NT2/D1 (cell line): ENCODE results near the gene CDC20.

Source experiments
- DNase-seq: peaks from one replicate; pipeline ENCODE4 v3.0.0-alpha.2; 2011; ENCODE audit warnings: low read depth, low spot score
- H3K27me3 ChIP-seq: 2 replicates; pipeline ENCODE4 v1.6.0; 2011; ENCODE audit warnings: mild to moderate bottlenecking; ENCODE audit not compliant: insufficient read length, insufficient read depth
- H3K36me3 ChIP-seq: 2 replicates; pipeline ENCODE4 v1.6.1; 2011; ENCODE audit warnings: mild to moderate bottlenecking, low read length, mixed read lengths; ENCODE audit not compliant: insufficient read depth, insufficient read length
- H3K4me1 ChIP-seq: 2 replicates; pipeline ENCODE4 v1.5.1; 2011; ENCODE audit not compliant: insufficient read depth, insufficient read length
- H3K4me3 ChIP-seq: 2 replicates; pipeline ENCODE4 v1.5.1; 2011; ENCODE audit warnings: low read depth; ENCODE audit not compliant: insufficient read length
- H3K9ac ChIP-seq: 2 replicates; pipeline ENCODE4 v1.6.0; 2011; ENCODE audit warnings: low read depth; ENCODE audit not compliant: insufficient read length
- H3K9me3 ChIP-seq: 2 replicates; pipeline ENCODE4 v1.5.1; 2011; ENCODE audit warnings: mild to moderate bottlenecking, low read length; ENCODE audit not compliant: insufficient read depth
- SUZ12 ChIP-seq: IDR thresholded peaks from 2 replicates; pipeline ENCODE4 v1.6.1; 2011; ENCODE audit not compliant: insufficient read length, insufficient read depth; ENCODE audit errors: extremely low read depth
- YY1 ChIP-seq: IDR thresholded peaks from 2 replicates; pipeline ENCODE4 v1.6.1; 2011; ENCODE audit not compliant: insufficient read length, insufficient read depth
- ZNF274 ChIP-seq: IDR thresholded peaks from 2 replicates; pipeline ENCODE4 v1.6.1; 2011; ENCODE audit warnings: mild to moderate bottlenecking, low read depth, low read length

CDC20 gene

DNA sequence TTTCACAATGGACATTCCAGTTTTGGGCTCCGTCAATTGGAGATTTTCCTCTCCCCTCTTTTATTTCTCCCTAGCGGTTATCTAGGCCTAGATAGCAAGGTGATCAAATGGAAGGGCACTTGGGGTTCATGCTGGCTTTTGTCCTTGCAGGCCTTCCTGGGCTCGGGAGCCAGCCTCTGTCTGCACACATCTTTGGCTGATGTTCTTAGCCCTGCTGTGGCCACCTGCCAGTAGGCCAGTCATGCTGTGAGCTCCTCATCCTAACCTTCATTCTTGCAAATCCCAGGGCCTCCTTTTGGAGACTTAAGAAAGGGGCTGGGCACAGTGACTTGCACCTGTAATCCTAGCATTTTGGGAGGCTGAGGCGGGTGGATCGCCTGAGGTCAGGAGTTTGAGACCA is 44.5 kb upstream of the CDC20 start:
- H3K36me3 ChIP-seq, result no peaks in the 10 kb centered on the region
- H3K9me3 ChIP-seq, result no peaks in the 10 kb centered on the region
- TF ChIP-seq YY1 (no peak), SUZ12 (no peak), ZNF274 (no peak)
- no peaks in the 10 kb centered on the region for H3K27me3 ChIP-seq
- no peak overlapping the region for H3K4me3 ChIP-seq
- DNase-seq, result no peak
- peaks cover 8% of the 10 kb centered on the region for H3K4me1 ChIP-seq
- no peak overlapping the region for H3K9ac ChIP-seq

DNA sequence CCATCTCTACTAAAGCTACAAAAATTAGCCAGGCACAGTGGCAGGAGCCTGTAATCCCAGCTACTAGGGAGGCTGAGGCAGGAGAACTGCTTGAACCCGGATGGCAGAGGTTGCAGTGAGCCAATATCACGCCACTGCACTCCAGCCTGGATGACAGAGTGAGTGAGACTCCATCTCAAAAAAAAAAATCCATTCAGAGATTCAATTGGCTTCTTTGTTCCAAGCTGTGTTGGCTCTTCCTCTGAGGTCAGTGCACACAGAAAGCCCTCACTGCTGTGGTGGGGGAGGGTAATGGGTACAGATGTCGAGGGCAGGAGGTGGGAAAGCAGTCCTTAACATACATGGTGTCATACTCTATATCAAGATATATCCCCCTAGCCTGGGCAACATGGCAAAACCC is 43.3 kb upstream of the CDC20 start:
- H3K27me3 ChIP-seq, result no peaks in the 10 kb centered on the region
- H3K9ac ChIP-seq, result no peak overlapping the region
- TF ChIP-seq SUZ12 (no peak), ZNF274 (no peak), YY1 (no peak)
- no peak overlapping the region for H3K4me3 ChIP-seq
- no peaks in the 10 kb centered on the region for H3K36me3 ChIP-seq
- H3K9me3 ChIP-seq, result no peaks in the 10 kb centered on the region
- no peak for DNase-seq
- H3K4me1 ChIP-seq, result peaks cover 8% of the 10 kb centered on the region

DNA sequence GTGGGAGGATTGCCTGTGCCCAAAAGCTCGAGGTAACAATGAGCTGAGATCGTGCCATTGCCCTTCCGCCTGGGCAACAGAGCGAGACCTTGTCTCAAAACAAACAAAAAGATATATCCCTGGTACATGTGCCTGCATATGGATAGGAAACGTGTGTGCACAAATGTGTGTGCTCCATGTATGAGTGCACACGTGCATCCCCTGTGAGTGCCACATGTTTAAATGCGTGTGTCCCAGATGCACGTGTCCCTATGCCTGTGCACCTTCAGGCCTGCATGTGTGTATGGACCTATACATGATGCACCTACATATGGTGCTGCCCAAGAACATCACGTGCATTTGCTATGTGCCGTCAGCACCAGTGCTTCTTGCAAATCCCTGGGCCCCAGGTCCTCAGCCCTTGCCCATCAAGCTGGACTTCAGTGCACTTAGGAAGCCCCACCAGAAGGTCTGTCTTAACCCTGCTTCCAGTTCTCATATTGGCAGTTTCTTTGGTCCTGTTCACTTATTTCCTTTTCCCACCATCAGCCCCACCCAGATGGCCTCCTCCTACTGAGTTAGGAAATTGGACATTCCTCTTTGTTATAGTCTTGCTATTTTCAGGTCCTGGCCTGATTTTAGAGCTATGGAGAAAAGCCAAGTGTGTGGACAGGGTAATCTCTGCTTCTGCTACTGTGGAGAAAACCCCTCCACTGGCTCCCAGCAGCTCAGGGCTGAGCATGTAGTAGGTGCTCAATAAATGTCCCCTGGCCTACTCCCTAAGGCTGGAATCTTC is 42.6 kb upstream of the CDC20 start:
- no peak overlapping the region for H3K9ac ChIP-seq
- H3K9me3 ChIP-seq, result no peaks in the 10 kb centered on the region
- no peak overlapping the region for H3K4me3 ChIP-seq
- no peak for TF ChIP-seq YY1
- DNase-seq, result no peak
- no peaks in the 10 kb centered on the region for H3K36me3 ChIP-seq
- peaks cover 10% of the 10 kb centered on the region for H3K4me1 ChIP-seq
- H3K27me3 ChIP-seq, result no peaks in the 10 kb centered on the region

DNA sequence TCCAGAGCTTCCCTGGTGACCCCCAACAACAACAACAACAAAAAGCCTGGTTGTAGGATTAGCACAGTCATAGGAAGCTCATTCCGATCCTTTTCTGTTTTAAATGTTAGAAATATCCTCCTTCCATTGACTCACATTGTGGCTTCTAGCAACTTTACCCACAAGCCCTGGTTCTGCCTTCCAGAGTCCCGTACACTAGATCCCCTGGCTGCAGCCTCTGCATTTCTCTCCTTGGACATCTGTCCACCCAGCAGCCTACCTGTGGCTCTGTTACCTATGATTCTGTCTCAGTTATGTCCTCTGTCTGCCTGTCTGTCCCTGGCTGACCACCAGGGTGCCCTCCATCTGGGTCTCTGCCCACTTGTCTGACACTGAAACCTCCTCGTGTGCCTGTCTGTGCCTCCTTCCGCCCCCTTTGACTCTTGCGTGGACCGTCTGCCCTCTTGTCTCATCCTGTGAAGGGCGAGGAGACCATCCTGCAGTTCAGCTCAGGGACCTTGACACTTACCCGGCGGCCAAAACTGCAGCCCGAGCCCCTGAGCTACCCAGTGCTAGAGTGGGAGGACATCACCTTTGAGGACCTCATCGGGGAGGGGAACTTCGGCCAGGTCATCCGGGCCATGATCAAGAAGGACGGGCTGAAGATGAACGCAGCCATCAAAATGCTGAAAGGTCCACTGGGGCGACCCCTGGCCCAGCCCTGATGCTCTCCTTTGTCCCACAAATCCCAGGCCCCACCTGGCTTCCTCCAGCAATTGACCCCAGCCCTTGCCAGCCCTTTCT is 41.9 kb upstream of the CDC20 start:
- DNase-seq, result no peak
- no peaks in the 10 kb centered on the region for H3K36me3 ChIP-seq

DNA sequence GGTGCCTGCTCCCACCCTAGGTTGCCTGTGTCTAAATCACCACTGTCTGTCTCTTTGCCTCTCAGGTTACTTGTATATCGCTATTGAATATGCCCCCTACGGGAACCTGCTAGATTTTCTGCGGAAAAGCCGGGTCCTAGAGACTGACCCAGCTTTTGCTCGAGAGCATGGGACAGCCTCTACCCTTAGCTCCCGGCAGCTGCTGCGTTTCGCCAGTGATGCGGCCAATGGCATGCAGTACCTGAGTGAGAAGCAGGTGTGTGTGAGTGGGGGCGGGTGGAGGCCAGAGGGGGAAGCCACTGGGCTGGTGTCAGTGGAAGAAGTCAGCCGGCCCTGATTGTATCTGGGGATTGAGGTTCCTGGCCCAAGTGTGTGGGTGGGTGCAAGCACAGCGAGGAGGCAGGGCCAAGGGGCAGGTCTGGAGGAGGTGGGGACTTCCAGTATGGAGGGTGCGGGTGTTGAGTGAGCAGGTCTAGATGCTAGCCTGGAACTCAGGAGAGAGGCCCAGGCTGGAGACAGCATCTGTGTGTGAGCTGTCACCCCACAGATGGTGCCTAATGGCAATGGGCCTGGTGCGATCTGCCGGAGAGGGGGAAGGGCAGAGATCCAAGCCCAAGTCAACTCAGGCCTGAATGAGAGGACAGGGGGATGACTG is 40.8 kb upstream of the CDC20 start:
- Histone ChIP-seq H3K9ac (no peak overlapping the region), H3K27me3 (no peaks in the 10 kb centered on the region), H3K4me3 (no peak overlapping the region), H3K4me1 (peaks cover 14% of the 10 kb centered on the region), H3K36me3 (no peaks in the 10 kb centered on the region), H3K9me3 (no peaks in the 10 kb centered on the region)
- no peak for TF ChIP-seq YY1
- no peak for TF ChIP-seq ZNF274
- no peak for TF ChIP-seq SUZ12
- no peak for DNase-seq

More for the DNA sequence above, 41.9 kb upstream of the CDC20 start:
- Histone ChIP-seq H3K4me3 (no peak overlapping the region), H3K9ac (no peak overlapping the region), H3K4me1 (peaks cover 14% of the 10 kb centered on the region), H3K9me3 (no peaks in the 10 kb centered on the region), H3K27me3 (no peaks in the 10 kb centered on the region)
- TF ChIP-seq YY1 (no peak), SUZ12 (no peak), ZNF274 (no peak)

DNA sequence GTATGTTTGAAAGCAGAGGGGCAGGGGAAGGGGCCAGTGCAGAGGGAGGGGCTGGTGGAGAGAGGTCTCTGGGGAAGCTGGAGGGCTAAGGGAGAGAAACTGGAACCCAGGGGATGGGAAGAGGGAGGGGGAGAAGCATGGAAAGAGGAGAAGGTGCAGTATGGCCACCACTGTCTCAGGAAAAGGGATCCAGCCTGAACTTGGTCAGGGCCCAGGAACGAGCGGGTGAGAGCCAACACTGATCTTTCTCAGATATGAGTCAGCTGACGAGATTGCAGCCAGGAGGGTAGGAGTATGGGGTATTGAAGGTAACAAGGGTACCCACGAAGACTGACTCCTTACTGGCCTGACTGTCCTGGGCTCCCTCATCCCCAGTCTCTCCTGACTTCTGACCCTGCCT is 40.0 kb upstream of the CDC20 start:
- Histone ChIP-seq H3K9ac (no peak overlapping the region), H3K4me3 (no peak overlapping the region), H3K4me1 (peaks cover 14% of the 10 kb centered on the region), H3K36me3 (no peaks in the 10 kb centered on the region), H3K9me3 (no peaks in the 10 kb centered on the region), H3K27me3 (no peaks in the 10 kb centered on the region)
- DNase-seq, result no peak
- TF ChIP-seq ZNF274 (no peak), YY1 (no peak), SUZ12 (no peak)

DNA sequence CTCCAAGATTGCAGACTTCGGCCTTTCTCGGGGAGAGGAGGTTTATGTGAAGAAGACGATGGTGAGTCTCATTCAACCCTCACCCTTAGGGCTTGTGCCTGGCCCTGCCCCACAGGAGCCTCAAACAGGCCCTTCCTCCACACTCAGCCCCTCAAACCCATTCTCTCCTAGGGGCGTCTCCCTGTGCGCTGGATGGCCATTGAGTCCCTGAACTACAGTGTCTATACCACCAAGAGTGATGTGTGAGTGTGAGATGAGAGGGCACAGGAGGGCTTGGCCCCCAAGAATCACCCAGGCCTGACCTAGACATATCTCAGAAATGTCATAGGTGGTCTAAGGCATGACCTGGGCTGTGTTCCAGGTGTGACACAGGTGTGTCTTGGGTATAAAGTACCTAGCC is 39.5 kb upstream of the CDC20 start:
- Histone ChIP-seq H3K4me3 (no peak overlapping the region), H3K4me1 (peaks cover 14% of the 10 kb centered on the region), H3K36me3 (no peaks in the 10 kb centered on the region), H3K9me3 (no peaks in the 10 kb centered on the region), H3K9ac (no peak overlapping the region), H3K27me3 (no peaks in the 10 kb centered on the region)
- no peak for DNase-seq
- no peak for TF ChIP-seq YY1
- no peak for TF ChIP-seq ZNF274
- TF ChIP-seq SUZ12, result no peak
